Measurements from ENCODE around the gene C10orf120. TPM values are rescaled to one million over a fixed set of nuclear protein-coding genes. Genes with fewer than 3 reads are reported as not detected.

C10orf120 gene
- not detected in 2 replicates for total RNA-seq
- long read RNA-seq, result 0 reads

GRCh38 chr10:122699796-122700455 is at the start of gene C10orf120:
C10orf120 (minus strand) TSS chr10:122699846; CDS start chr10:122699790, 56 bp downstream.
- Mint-ChIP-seq H3K27ac (no peak within 1 kb of the TSS), H3K36me3 (ENCODE audit: insufficient read depth) (no peaks in the 10 kb centered on the region), H3K27me3 (peaks cover 25% of the 10 kb centered on the region), H3K9me3 (ENCODE audit: low read depth) (no peaks in the 10 kb centered on the region), H3K4me3 (ENCODE audit: low read depth) (no peak within 1 kb of the TSS), H3K4me1 (ENCODE audit: low read depth) (peaks cover 2% of the 10 kb centered on the region)
- no peak for TF ChIP-seq CTCF (IDR thresholded peaks at IDR 0.05; ENCODE audit: unreplicated experiment)
- no peak for DNase-seq (ENCODE audit: low spot score, unreplicated experiment)

GRCh38 chr10:122748496-122748895 is 48.9 kb upstream of the C10orf120 start:
- no peak overlapping the region for H3K4me3 Mint-ChIP-seq (ENCODE audit: low read depth)
- peaks cover 3% of the 10 kb centered on the region for H3K27me3 Mint-ChIP-seq
- H3K9me3 Mint-ChIP-seq (ENCODE audit: low read depth), result no peaks in the 10 kb centered on the region
- DNase-seq (ENCODE audit: low spot score, unreplicated experiment), result no peak
- H3K36me3 Mint-ChIP-seq (ENCODE audit: insufficient read depth), result no peaks in the 10 kb centered on the region
- no peak overlapping the region for H3K27ac Mint-ChIP-seq
- no peaks in the 10 kb centered on the region for H3K4me1 Mint-ChIP-seq (ENCODE audit: low read depth)
- no peak for TF ChIP-seq CTCF (IDR thresholded peaks at IDR 0.05; ENCODE audit: unreplicated experiment)

GRCh38 chr10:122746408-122746807 is 46.8 kb upstream of the C10orf120 start:
- no peaks in the 10 kb centered on the region for H3K36me3 Mint-ChIP-seq (ENCODE audit: insufficient read depth)
- H3K9me3 Mint-ChIP-seq (ENCODE audit: low read depth), result no peaks in the 10 kb centered on the region
- H3K27ac Mint-ChIP-seq, result no peak overlapping the region
- no peak overlapping the region for H3K4me3 Mint-ChIP-seq (ENCODE audit: low read depth)
- peaks cover 3% of the 10 kb centered on the region for H3K27me3 Mint-ChIP-seq
- no peaks in the 10 kb centered on the region for H3K4me1 Mint-ChIP-seq (ENCODE audit: low read depth)
- no peak for DNase-seq (ENCODE audit: low spot score, unreplicated experiment)
- TF ChIP-seq CTCF (IDR thresholded peaks at IDR 0.05; ENCODE audit: unreplicated experiment), result no peak

GRCh38 chr10:122744257-122744656 is 44.6 kb upstream of the C10orf120 start:
- TF ChIP-seq CTCF (IDR thresholded peaks at IDR 0.05; ENCODE audit: unreplicated experiment), result no peak
- H3K4me3 Mint-ChIP-seq (ENCODE audit: low read depth), result no peak overlapping the region
- H3K4me1 Mint-ChIP-seq (ENCODE audit: low read depth), result no peaks in the 10 kb centered on the region
- no peaks in the 10 kb centered on the region for H3K9me3 Mint-ChIP-seq (ENCODE audit: low read depth)
- peaks cover 3% of the 10 kb centered on the region for H3K27me3 Mint-ChIP-seq
- H3K27ac Mint-ChIP-seq, result no peak overlapping the region
- no peak for DNase-seq (ENCODE audit: low spot score, unreplicated experiment)
- H3K36me3 Mint-ChIP-seq (ENCODE audit: insufficient read depth), result no peaks in the 10 kb centered on the region

DNA sequence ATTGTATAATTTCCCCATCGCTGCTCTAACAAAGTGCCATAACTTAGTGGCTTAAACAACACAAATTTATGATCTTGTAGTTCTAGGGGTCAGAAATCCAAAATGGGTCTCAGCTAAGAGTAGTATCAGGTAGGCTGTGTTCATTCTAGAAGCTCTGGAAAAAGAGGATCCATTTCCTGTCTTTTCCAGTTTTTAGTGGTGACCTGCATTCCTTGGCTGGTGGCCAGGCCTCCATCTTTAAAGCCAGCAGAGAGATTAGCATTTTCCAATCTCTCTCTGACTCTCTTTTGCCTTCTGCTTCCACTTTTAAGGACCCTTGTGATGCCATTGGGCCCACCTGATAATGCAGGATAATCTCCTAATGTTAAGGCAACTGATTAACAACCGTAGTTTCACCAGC is 41.0 kb upstream of the C10orf120 start:
- Mint-ChIP-seq H3K4me3 (ENCODE audit: low read depth) (no peak overlapping the region), H3K27ac (no peak overlapping the region), H3K36me3 (ENCODE audit: insufficient read depth) (no peaks in the 10 kb centered on the region), H3K9me3 (ENCODE audit: low read depth) (no peaks in the 10 kb centered on the region), H3K27me3 (peaks cover 3% of the 10 kb centered on the region), H3K4me1 (ENCODE audit: low read depth) (no peaks in the 10 kb centered on the region)
- DNase-seq (ENCODE audit: low spot score, unreplicated experiment), result no peak
- no peak for TF ChIP-seq CTCF (IDR thresholded peaks at IDR 0.05; ENCODE audit: unreplicated experiment)
